ENCODE measurements around the gene EFR3B.

DNA sequence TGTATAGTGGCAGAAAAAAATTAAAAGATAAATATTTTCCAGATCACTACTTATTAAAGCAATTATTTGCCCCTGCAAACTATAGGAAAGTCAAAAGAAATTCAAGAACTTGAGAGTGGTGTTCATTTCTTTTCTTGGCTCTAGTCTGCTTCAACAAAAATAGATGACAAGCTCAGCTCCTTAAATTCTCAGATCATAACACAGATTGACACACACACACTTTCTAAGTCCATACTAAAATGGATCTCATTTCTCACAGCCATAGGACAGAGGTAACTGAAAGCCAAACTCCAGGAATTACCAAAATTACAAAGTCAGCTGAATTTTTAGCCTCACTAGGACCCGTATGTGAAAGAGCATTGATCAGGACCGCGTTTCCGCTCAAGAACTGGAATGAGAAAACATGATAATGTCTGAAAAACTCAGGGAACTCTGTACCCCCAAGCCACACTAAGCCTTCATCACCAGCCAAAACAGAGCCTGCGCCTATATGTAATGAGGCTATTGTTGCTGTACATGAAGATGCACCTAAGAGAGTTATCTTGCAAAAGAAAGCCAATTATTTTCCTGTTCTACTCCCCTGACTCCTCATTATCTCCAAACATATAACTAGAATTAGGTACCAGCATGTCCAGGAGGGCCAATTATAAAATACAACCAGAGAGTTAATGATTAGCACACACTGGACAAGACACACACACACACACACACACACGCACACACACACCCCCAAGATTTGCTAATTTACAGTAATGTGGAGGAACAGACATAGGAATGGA lies 16.5 kb upstream of the EFR3B start:
- TF ChIP-seq, protein P1, sequence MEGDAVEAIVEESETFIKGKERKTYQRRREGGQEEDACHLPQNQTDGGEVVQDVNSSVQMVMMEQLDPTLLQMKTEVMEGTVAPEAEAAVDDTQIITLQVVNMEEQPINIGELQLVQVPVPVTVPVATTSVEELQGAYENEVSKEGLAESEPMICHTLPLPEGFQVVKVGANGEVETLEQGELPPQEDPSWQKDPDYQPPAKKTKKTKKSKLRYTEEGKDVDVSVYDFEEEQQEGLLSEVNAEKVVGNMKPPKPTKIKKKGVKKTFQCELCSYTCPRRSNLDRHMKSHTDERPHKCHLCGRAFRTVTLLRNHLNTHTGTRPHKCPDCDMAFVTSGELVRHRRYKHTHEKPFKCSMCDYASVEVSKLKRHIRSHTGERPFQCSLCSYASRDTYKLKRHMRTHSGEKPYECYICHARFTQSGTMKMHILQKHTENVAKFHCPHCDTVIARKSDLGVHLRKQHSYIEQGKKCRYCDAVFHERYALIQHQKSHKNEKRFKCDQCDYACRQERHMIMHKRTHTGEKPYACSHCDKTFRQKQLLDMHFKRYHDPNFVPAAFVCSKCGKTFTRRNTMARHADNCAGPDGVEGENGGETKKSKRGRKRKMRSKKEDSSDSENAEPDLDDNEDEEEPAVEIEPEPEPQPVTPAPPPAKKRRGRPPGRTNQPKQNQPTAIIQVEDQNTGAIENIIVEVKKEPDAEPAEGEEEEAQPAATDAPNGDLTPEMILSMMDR (IDR thresholded peaks at IDR 0.05; ENCODE audit: insufficient read depth, low read depth, low read length), result no peak
- TF ChIP-seq EZH2 (IDR thresholded peaks at IDR 0.05; ENCODE audit: insufficient read depth, low read length), result no peak
